Posterior cingulate gyrus (tissue), 11 donors: ENCODE results near the gene CACNB2.
"Not testable (repeated sequence)": the region's sequence is repeated elsewhere in the genome, so short reads cannot be mapped to it uniquely, and the experiment has no call there.

ENCODE experiments used
- DNase-seq, 10 donors: peaks; one replicate each; pipeline versions ENCODE4 v3.0.0 to v3.0.0-alpha.2; 2020 to 2021; ENCODE audit warnings: mixed read lengths in 3 of 10
- intact Hi-C: fragments of 100-400 bp; cut with DNase I; formaldehyde crosslinking; loops from one replicate; pipeline ENCODE4 v1.15.1; 2023

Gene CACNB2

GRCh38 chr10:18195060-18195799, 55.0 kb downstream of the CACNB2 start:
- no peak for DNase-seq
- intact Hi-C loops = no loop called here

GRCh38 chr10:18196806-18197550, 56.8 kb downstream of the CACNB2 start:
- intact Hi-C loops = no loop called here

GRCh38 chr10:18197706-18198105, 57.5 kb downstream of the CACNB2 start:
- intact Hi-C loops = no loop called here
- DNase-seq = no peak

More at GRCh38 chr10:18196806-18197550, 56.8 kb downstream of the CACNB2 start:
- no peak for DNase-seq

- DNase-seq = no peak
- intact Hi-C loops = loop anchor here (5.0 kb wide), 1 partner anchor 60 kb away; the partner anchor contains the start of gene CACNB2
These were observed 61.7 kb downstream of the CACNB2 start for GRCh38 chr10:18201877-18202276.

DNA sequence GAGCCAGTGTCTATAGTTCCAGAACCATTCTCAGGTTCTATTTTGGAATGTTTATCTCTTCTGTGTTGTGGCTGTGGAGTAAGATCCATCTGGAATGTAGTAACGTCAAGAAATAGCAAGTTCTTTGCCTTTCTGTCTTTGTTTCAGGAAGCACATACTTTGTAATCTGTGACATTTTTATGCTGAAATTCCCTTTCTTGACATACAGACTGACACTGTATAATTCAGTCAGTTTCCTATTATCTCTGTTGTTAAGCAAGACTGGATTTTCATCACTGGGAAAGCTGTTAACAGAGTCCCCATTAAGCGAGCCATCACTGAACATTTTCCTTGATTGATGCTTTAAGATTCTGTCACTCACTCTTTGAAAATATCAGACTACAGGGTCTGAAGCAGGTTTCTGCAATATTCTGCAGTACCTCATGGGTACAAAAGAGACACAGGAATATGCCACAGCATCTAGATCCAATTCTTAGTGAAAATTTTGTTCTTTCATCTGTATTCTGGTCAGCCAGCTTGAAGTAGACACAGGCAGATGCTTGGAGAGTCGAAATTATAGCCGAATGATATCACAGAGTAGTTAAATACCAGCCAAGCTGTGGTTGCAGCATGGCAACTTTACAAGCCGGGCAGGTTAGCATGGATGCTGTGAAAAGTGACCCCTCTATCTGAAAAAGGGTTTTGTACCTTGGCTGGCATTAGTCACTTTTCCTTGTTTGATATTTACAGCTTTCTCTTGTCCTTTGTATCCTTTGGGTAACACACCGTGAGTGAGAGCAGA, 62.6 kb downstream of the CACNB2 start:
- intact Hi-C loops = loop anchor here (5.0 kb wide), 1 partner anchor 61 kb away; the partner anchor contains the start of gene CACNB2
- DNase-seq = no peak

DNA sequence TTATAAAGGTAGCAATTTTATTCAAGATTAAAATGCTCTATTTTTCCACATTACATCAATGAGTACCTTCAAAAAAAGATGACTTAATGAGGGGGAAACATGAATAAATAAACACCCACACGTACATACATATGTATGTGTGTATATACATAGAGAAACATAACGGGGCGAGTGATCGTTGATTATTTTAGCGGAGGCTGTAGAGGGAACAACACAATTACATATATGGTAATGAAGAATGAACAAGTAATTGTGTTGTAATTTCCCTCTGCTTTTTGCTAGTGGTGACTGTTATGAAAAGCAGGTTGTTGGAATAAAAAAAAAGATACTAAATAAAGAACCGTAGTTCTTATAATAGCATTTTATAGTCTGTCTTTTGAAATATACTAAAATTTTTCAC, 63.2 kb downstream of the CACNB2 start:
- intact Hi-C loops = loop anchor here (5.0 kb wide), 1 partner anchor 61 kb away; the partner anchor contains the start of gene CACNB2
- DNase-seq = no peak

DNA sequence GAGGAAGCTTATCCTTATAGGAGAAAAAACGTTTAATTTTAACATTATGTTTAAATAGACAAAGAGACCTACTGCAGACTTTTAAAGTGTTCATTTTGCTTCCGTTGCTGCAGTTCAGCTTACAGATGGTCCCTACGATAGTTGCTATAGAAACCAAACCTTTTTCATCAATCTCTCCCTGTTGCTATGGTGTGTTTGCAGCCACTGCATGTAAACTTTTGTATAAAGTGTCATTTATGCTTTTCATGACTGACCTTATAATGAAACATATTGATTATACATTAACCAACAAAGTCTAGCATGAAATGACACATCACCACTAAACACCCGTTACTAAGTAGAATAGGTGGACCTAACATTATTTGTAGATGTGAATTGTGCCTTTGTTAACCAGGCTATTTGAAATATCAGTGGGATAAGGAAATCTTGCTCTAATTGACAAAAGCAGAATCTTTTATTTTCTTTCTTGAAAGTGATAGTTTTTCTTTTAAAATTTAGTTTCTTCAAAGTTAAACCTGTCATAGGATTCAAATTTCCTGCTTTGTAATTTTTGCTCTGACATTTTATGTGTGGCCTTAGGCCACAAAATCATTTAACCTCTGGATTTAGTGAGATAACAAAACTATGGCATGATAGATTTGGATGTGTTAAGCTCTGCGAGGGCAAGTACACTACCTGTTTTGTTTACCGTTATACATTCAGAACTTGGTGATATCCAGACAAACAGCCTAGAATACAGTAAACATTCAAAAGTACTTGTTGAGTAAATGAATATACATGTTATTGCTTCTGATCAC, 64.0 kb downstream of the CACNB2 start:
- intact Hi-C loops = loop anchor here (5.0 kb wide), 1 partner anchor 62 kb away; the partner anchor contains the start of gene CACNB2
- DNase-seq = no peak

DNA sequence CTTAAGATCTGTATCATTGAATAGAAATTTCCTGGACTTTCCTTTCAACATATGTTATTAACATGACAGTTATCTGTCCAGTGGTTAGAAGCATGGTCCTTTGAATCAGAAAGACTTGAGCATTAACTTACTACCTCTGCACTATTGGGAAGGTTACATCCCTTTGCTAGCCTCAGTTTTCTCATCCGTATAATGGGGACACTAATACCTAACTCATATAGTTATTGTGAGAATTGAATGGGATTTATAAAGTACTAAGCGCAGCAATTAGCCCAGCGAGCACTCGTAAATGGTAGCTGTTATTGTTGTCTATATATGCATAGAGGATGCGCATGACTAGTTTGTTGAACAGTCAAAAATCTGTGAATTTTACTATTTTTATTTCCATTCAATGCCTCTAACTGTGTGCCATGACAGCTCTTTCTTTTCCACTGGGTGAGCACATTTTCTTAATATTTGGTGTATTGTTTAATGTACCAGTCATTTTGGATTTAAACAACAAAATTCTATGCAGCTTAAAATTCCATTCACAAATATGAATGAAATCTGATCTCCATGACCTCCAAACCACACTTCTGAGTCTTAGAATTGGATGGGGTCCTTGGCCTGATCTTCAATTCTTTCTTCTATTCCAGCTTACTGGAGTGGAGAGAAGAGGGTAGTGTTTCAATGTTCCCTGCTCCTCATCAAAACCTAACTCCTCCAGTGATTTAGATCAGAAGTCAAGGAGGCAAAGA, 65.0 kb downstream of the CACNB2 start:
- no peak for DNase-seq
- intact Hi-C loops = no loop called here

DNA sequence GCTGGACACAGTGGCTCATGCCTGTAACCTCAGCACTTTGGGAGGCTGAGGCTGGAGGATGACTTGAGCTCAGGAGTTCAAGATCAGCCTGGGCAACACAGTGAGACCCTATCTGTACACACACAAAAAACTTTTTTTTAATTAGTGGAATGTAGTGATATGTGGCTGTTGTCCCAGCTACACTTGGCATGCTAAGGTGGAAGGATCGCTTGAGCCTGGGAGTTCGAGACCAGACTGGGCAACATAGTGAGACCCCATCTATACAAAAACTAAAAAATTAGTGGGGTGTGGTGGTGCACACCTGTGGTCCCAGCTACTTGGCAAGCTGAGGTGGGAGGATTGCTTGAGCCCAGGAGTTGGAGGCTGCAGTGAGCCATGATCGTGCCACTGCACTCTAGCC, 68.0 kb downstream of the CACNB2 start:
- intact Hi-C loops, DNase-seq: not testable (repeated sequence)

DNA sequence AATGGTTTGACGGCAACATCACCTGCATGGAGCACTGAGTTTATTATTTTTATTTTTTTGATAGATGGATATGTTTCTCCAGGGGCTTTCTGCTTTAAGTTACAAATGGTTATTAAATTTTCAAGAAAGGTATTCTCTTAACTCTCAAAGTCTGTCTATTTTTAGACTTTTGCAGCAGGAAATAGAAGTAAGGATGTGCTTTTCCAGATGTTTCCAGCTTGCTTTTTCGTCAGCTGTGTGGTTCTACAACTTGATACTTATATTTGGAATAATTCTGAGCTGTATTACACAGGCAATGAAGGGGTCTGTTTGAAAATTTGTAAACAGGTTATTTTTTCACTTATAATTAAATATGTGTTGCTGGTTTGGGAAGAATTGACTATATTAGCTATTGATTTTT, 69.0 kb downstream of the CACNB2 start:
- intact Hi-C loops = no loop called here
- DNase-seq = no peak

DNA sequence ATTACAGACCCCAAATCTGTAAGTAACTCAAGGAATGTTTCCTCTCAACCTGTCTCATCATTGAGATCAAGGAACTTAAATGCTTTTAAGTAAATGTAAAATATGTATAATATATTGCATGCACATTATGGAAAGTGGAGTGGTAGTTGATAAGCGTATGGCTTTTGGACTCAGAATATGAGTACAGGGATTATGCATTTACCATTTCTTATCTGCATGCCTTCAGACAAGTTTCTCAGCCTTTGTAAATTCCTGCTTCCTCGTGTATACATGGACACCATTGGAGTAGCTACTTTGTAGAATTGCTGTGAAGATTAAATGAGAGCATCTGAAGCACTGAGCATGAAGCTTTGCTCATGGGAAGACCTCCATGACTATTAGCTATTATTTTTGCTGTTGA, 70.5 kb downstream of the CACNB2 start:
- no peak for DNase-seq
- intact Hi-C loops = loop anchor here (10.0 kb wide), 2 partner anchors 306 to 466 kb away; no protein-coding TSS in a partner anchor

DNA sequence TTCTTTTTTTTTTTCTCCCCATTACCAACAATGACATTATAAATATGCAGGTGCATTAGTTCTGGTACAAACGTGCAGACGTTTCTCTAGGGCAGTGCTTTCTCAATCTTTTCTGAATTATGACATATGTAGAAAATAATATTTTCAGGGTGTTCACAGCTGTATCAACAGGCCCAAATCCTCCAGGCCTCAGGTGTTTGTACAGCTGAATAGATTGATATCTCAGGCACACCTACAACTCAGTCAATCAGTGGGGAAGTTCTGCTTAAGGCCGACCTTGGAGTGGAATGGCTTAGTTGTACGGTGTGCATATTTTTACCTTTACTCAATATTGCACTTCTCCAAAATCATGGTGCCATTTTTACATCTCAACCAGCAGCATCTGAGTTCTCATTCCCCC, 71.6 kb downstream of the CACNB2 start:
- DNase-seq = no peak
- intact Hi-C loops = loop anchor here (10.0 kb wide), 2 partner anchors 307 to 467 kb away; no protein-coding TSS in a partner anchor

DNA sequence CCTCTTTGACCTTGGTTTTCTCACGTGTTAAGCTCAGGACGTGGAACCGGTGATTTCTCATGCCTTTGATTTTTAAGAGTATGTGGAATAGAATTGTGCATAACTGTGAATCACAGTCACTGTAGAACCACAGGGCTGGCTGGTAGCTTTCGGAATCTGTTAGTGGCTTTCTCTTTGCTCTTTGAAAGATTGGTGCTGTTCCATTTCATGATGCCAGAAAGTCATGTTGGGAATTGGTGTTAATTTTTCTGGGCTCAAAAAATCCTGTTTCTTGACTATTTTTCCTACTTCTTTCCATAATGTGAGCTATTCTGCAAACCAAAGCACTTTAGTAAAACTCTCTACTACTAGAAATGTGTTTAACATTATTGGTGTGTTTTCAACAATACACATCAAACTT, 73.0 kb downstream of the CACNB2 start:
- intact Hi-C loops = loop anchor here (10.0 kb wide), 2 partner anchors 308 to 468 kb away; no protein-coding TSS in a partner anchor
- no peak for DNase-seq

DNA sequence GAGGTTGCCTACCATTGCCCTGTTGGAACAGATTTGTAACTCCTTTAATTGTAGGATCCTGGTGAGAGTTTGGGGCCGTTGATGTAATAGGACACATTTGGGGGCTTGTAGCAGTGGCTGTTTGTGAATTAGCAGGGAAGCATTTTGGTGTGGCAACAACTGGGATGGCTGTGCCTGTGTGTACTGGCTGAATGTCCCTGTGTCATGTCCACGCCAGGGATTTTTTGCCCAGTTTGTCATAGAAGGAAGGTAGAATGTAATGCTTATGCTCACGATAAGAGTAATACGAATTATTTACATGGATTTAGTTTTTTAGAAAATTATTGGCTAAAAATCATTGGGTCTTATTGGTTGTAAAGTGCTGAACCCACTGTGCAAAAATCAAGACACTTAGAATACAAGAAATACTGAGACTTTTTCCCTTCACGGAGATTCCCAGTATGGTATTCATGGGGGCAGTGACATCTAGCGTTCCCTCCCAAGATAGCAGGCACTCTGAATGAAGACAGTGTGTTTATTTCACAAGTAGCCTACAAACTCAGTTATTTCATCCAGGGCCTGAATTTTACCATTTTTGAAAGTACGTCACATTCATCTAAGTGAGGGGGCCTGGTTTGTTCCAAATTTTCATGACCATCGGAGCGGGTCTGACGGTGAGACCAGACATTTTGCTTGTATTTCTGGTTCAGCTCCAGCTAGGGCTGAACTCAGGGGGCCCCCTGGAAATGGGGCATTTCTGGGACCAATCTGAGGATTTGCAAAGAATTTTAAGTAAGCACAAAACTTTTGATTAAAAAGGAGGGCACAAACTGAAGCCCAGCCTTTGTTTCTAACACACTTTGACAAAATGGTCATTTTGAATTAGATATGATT, 74.7 kb downstream of the CACNB2 start:
- peak in 5 of 10 donors; percentile 29 to 68 (median 55) for DNase-seq
- intact Hi-C loops = loop anchor here (1.0 to 10.0 kb wide), 3 partner anchors 310 to 470 kb away; no protein-coding TSS in a partner anchor

GRCh38 chr10:18216482-18216881, 76.3 kb downstream of the CACNB2 start:
- intact Hi-C loops = loop anchor here (1.0 to 10.0 kb wide), 3 partner anchors 312 to 609 kb away; no protein-coding TSS in a partner anchor
- DNase-seq = peak in 3 of 10 donors; percentile 19 to 36 (median 36)

DNA sequence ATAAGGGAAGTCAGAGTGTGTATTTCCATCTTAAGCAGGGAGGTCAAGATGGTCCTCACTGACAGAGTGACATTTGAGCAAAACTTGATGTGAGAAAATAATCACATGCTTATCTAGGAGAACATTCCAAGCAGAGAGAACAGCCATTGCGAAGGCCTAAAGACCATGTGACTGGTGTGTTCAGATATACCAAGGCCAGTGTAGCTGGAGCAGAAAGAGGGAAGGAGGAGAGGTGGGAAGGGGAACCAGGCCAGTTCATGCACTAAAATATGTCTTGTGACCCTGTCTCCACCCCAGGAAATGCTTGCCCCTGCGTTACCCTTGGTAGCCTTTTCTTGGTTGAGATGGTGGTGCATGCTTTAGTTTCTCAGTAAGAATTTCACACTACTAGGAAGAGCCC, 77.4 kb downstream of the CACNB2 start:
- intact Hi-C loops = loop anchor here (10.0 kb wide), 2 partner anchors 313 to 473 kb away; no protein-coding TSS in a partner anchor
- no peak for DNase-seq

- DNase-seq = no peak
- intact Hi-C loops = loop anchor here (10.0 kb wide), 2 partner anchors 314 to 474 kb away; no protein-coding TSS in a partner anchor
These were observed 78.9 kb downstream of the CACNB2 start for GRCh38 chr10:18219146-18219545.

GRCh38 chr10:18221123-18221522, 80.9 kb downstream of the CACNB2 start:
- intact Hi-C loops = no loop called here
- DNase-seq = no peak
